ENCODE results near the gene INTS1.

- TF ChIP-seq CTCF (IDR thresholded peaks at IDR 0.05; ENCODE audit: poor library complexity, severe bottlenecking) (peak; percentile 15), EZH2 (IDR thresholded peaks at IDR 0.05; ENCODE audit: borderline replicate concordance, insufficient read depth, low read length, poor library complexity, severe bottlenecking) (no peak), TAF1 (IDR thresholded peaks at IDR 0.05; ENCODE audit: low read depth) (no peak), POLR2AphosphoS5 (IDR thresholded peaks at IDR 0.05) (no peak), SMC3 (conservative IDR thresholded peaks at IDR 0.05; ENCODE audit: poor library complexity) (peak; percentile 33), MXI1 (conservative IDR thresholded peaks at IDR 0.05; ENCODE audit: poor library complexity, severe bottlenecking) (peak; percentile 95), RAD21 (conservative IDR thresholded peaks at IDR 0.05) (peak; percentile 26)
These were observed 45.3 kb downstream of the INTS1 start, which contains the start of gene MICALL2 for GRCh38 chr7:1458683-1459511.
